Duodenal mucosa (tissue), 2 donors: ENCODE data around the gene DPP10.
A peak's percentile ranks its signal among the peaks of the same experiment; 100 is the strongest.

Source experiments
- H3K27ac ChIP-seq: one replicate; pipeline ENCODE4 v1.7.0; 2013; ENCODE audit warnings: low read depth, low read length
- H3K27me3 ChIP-seq, 2 donors: one replicate each; pipeline ENCODE4 v1.7.0; 2013; ENCODE audit warnings: low read length in 2 of 2, control low read depth in 1 of 2; ENCODE audit not compliant: insufficient read depth in 2 of 2, control insufficient read depth in 1 of 2
- H3K36me3 ChIP-seq, 2 donors: one replicate each; pipeline ENCODE4 v1.7.0; 2013; ENCODE audit warnings: low read length in 2 of 2, control low read depth in 1 of 2; ENCODE audit not compliant: insufficient read depth in 2 of 2, control insufficient read depth in 1 of 2
- H3K4me1 ChIP-seq, 2 donors: one replicate each; pipeline ENCODE4 v1.7.0; 2013; ENCODE audit warnings: low read length in 2 of 2, control low read depth in 1 of 2; ENCODE audit not compliant: insufficient read depth in 2 of 2, control insufficient read depth in 1 of 2
- H3K4me3 ChIP-seq, 2 donors: one replicate each; pipeline ENCODE4 v1.7.0; 2013; ENCODE audit warnings: low read length in 2 of 2, low read depth in 1 of 2
- H3K9ac ChIP-seq, 2 donors: one replicate each; pipeline ENCODE4 v1.7.0; 2013; ENCODE audit warnings: low read length in 2 of 2, low read depth in 1 of 2
- H3K9me3 ChIP-seq, 2 donors: one replicate each; pipeline ENCODE4 v1.7.0; 2013; ENCODE audit warnings: low read length in 2 of 2, control low read depth in 1 of 2; ENCODE audit not compliant: control insufficient read depth in 1 of 2

DPP10 gene

DNA sequence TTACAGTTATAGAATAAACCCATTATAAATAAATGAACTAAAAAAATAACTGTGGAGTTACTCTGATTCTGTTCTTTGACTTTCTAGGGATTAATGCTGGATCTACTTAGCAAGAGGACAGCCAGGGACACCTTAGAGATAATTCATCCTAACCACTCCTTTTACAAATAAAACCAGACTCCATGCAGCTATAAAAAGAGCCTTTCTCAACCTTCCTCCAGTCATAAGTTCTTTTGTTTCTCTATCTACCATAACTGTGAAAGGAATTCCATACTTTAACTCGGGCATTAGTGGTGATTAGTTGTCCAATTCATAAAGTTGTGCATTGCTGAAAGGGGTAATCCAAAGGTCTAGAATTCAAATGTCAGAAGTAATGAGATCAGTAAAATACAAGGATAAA, 682.4 kb downstream of the DPP10 start:
- Histone ChIP-seq H3K27me3 (no peaks in the 10 kb centered on the region), H3K9ac (no peak overlapping the region), H3K36me3 (no peaks in the 10 kb centered on the region), H3K4me3 (no peak overlapping the region), H3K9me3 (no peaks in the 10 kb centered on the region), H3K4me1 (no peaks in the 10 kb centered on the region), H3K27ac (no peak overlapping the region)

DNA sequence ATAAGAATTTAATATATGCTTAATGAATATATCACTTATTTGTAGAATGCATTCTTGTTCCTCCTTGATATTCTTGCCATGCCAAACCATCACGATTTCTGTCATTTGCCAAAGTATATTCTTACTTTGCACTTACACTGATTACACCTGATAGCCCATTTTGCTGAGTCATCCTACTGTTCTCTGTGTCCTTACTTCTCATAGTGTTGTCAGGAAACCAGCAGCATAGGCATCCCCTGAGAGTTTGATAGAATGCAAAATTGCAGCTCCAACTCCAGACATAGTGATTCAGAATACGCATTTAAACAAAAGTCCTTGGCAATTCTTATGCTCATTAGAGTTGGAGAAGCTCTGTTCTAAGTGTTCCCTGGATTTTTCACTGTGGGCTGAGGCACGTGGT, 687.1 kb downstream of the DPP10 start:
- Histone ChIP-seq H3K27me3 (no peaks in the 10 kb centered on the region), H3K4me1 (no peaks in the 10 kb centered on the region), H3K36me3 (no peaks in the 10 kb centered on the region), H3K9ac (no peak overlapping the region), H3K4me3 (no peak overlapping the region), H3K27ac (no peak overlapping the region), H3K9me3 (no peaks in the 10 kb centered on the region)

DNA sequence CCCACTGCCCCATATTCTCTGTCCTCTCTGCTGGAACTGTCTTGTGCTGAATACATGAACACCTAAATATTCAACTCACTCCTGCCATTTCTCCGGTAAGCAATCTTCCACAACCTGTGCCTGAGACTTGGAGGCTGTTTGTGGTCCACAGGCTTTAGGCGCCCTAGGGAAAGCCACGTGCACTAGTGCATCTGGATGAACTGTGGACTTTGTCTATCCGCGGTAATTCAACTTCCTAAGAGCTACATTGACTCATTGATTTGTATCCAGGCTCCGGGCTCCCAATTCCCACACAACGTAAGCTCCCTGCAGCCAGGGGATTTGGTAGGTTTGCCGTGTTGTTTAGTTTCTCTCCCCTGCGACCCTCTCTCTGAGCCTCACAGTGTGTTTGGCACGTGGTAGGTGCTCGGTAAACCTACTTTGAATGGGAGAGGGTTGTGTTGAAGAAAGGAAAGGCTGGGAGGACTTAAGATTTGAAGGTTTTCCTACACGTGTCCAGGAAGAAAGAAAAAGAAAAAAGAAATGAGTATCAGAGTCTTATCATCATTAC, 718.2 kb downstream of the DPP10 start:
- Histone ChIP-seq H3K4me3 (peak overlapping the region; percentile 45 to 65), H3K9ac (no peak overlapping the region), H3K9me3 (no peaks in the 10 kb centered on the region), H3K36me3 (no peaks in the 10 kb centered on the region), H3K27ac (no peak overlapping the region), H3K27me3 (peaks cover 7 to 10% of the 10 kb centered on the region in 2 donors), H3K4me1 (no peaks in the 10 kb centered on the region)

DNA sequence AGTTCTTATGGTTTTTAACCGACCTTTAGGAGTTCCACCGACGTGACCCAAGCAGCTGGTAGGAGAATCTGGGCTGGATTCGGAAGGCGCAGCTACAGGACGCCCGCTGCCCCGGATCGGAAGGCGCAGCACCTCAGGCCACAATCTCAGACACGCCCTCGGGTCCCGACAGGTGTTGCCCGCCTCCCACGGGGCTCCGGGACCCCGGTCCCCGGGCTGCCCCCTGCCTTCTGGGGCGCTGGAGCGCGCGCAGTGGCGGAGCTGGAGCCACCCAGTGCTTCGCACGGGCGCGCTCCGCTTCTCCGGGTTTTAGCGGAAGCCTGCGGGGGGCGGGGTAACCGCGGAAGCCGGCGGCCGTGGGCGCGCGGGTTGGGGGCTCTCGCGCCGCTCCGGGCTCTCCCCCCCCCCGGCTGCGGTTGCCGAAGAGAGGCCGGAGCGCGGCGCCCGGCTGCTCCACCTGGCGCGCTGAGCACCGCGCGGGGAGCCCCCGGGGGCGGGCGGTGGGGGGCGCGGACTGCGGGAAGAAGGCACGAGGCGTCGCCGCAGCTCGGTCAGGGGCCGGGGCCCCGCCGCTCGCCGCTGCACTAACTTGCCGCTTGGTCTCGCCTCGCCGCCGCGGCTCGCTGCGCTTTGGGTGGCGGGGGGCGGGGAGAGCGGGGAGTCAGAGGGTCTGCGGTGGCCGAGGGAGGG, 718.8 kb downstream of the DPP10 start:
- Histone ChIP-seq H3K9me3 (no peaks in the 10 kb centered on the region), H3K36me3 (no peaks in the 10 kb centered on the region), H3K9ac (no peak overlapping the region), H3K27ac (no peak overlapping the region), H3K4me1 (no peaks in the 10 kb centered on the region), H3K4me3 (peak overlapping the region; percentile 45 to 65), H3K27me3 (peaks cover 7 to 10% of the 10 kb centered on the region in 2 donors)

DNA sequence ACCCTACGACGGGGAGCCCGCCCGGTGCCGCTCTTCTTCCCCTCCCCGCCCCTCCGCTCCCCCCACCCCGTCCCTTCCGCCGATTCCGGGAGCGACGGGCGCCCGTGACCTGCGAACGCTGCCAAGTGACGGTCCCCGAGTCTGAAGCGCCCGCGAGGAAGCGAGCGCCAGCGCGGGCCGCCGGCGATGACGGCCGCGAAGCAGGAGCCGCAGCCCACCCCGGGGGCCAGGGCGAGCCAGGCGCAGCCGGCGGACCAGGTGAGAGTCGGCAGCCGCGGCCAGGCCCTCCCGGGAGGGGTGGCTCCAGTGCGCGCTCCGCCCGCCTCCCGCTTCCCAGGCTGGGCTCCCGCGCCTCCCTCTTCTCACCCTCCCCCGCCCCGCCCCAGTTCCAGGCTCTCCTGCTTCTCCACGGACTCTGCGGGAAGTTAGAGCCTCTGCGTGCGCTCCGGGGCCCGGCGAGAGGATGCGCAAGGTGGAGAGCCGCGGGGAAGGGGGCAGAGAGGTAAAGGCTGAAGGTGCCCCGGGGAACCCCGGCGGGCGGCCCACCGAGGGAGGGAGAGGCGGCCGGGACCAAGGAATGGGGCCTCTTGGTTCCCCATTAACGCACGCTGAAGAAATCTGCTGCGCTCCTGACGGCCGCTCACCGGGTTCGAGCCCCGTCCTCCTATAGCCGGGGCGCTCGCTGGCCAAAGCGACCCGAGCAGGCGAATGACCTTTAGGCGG, 719.5 kb downstream of the DPP10 start:
- Histone ChIP-seq H3K9me3 (no peaks in the 10 kb centered on the region), H3K36me3 (no peaks in the 10 kb centered on the region), H3K4me3 (peak overlapping the region; percentile 37 to 45), H3K4me1 (no peaks in the 10 kb centered on the region), H3K9ac (no peak overlapping the region), H3K27me3 (peaks cover 7 to 10% of the 10 kb centered on the region in 2 donors), H3K27ac (no peak overlapping the region)

DNA sequence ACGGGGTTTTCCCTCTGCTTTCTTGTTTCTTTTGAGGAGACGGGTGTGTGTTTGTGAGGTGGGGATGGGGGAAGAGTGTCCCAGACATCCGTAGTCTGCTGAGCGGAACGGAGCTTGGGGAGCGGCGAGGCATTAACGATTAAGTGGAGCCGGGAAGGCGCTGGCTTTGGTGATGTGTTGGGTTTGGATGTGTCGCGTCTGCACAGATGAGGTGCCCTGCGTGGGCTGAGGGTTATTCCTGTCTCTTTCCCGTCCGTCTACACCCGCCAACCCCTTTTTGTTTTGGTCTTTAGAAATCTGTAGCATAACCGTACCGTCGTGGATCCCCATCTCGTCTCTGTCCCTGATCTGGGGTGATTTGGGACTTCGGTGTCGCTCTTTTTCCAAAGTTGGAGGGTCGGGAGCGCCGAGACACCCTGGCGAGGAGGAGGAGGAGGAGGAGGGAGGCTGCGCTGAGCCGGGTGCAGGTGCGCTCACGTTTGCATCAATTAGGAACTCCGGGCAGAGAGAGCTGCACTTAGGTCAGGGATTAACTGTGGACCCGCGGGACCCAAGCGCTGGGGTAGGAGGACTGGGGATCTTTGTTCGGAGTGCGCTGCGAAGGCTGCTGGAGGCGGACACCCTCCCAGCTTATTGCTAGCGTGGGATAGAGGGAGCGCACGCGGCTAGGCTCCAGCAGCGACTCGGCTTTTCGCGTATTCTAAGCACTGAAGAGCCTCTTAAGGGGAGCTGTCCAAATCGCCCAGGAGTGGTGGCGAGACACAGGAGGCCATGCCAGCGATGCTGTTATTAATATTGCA, 720.3 kb downstream of the DPP10 start:
- Histone ChIP-seq H3K27me3 (peaks cover 7 to 10% of the 10 kb centered on the region in 2 donors), H3K27ac (no peak overlapping the region), H3K36me3 (no peaks in the 10 kb centered on the region), H3K4me1 (no peaks in the 10 kb centered on the region), H3K9ac (no peak overlapping the region), H3K9me3 (no peaks in the 10 kb centered on the region), H3K4me3 (peak overlapping the region; percentile 37 to 45)

DNA sequence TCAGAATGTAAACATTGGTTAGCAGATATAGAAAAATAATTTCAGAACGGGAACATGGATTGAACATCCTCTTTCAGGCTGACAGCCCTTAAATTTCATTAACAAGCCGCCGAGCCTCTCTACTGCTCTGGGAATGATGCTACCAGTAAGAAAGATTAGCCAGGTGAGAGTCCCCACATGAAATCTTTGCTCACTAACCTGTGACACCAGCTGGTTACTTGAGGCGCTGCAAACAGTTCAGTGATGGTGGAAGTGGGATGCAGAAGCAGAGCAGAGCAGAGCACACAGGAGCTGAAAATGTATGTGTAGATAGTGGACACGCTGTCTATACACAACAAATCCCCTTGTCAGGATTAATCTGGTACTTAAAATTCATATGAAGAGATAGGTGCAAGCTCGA, 721.1 kb downstream of the DPP10 start:
- Histone ChIP-seq H3K36me3 (no peaks in the 10 kb centered on the region), H3K4me1 (no peaks in the 10 kb centered on the region), H3K27me3 (peaks cover 7 to 10% of the 10 kb centered on the region in 2 donors), H3K27ac (no peak overlapping the region), H3K4me3 (no peak overlapping the region), H3K9ac (no peak overlapping the region), H3K9me3 (no peaks in the 10 kb centered on the region)

DNA sequence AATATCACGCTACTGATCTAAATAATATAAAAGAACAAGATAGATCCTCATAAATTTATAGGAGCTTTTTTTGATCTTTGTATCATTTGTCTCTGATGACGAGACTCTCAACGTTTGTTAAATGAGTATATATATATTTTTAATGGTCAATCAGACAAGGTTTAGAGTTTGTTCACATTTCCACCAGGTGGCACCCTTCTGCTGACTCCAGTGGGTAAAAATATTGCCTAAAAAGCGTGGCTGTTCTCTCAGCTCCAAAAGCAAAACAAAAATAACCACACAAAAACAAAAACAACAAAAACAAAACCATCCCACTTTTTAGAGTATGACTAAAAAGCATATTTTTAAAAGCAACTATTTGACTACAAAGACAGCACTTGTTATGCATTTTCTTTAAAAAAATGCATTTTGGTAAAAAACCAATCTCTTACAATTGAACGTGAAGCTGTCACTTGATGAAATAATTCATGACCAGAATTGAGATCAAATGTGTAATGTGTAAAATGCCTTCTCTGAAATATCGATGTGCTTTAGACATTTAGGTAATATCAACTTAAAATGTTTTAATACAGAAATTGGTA, 723.2 kb downstream of the DPP10 start:
- no peak overlapping the region for H3K27ac ChIP-seq
- H3K27me3 ChIP-seq, result peaks cover 7% of the 10 kb centered on the region in 2 donors
- no peak overlapping the region for H3K4me3 ChIP-seq
- H3K9ac ChIP-seq, result no peak overlapping the region
- H3K4me1 ChIP-seq, result no peaks in the 10 kb centered on the region
- H3K36me3 ChIP-seq, result no peaks in the 10 kb centered on the region
- H3K9me3 ChIP-seq, result no peaks in the 10 kb centered on the region

DNA sequence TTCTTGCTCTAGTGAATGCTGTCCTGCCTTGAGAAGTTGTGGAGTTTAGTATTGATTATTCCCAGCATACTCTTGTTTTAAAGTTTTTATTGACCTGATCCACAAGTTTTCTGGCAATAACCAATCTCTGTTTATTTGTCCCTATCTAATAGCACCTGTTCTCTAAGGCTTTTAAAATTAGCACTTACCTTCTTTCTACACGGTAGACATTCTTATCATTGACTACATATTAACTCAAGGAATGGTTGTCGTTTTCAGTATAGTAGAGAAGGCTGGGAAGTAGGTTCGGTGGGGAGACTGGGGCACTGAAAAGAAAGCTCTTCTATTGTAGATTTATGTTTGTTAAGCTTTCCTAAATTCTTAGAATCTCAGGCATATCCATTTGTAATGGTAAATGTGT, 726.0 kb downstream of the DPP10 start:
- Histone ChIP-seq H3K9me3 (no peaks in the 10 kb centered on the region), H3K27ac (no peak overlapping the region), H3K36me3 (no peaks in the 10 kb centered on the region), H3K27me3 (no peaks in the 10 kb centered on the region), H3K4me3 (no peak overlapping the region), H3K9ac (no peak overlapping the region), H3K4me1 (no peaks in the 10 kb centered on the region)
